ENCODE measurements around the gene CCDC43.

- TF ChIP-seq CTCF (IDR thresholded peaks at IDR 0.05) = no peak
- no peak for TF ChIP-seq POLR2A (IDR thresholded peaks at IDR 0.05)
Measured at GRCh38 chr17:44637066-44637465, 52.5 kb downstream of the CCDC43 start.

Data from heart left ventricle (tissue), 13 donors.